Endodermal cell (in vitro differentiated cells): Measurements from ENCODE around the gene UBC. TPM values are rescaled to one million over a fixed set of nuclear protein-coding genes. Genes with fewer than 3 reads are reported as not detected.

ENCODE experiments used
- DNase-seq: peaks from one replicate; pipeline ENCODE4 v3.0.0-alpha.2; 2017
- H3K27ac ChIP-seq: 2 replicates; pipeline ENCODE4 v1.5.1; 2013; ENCODE audit warnings: mild to moderate bottlenecking, low read depth, low read length, moderate library complexity
- H3K27me3 ChIP-seq: 2 replicates; pipeline ENCODE4 v1.6.1; 2013; ENCODE audit warnings: mild to moderate bottlenecking, low read length, moderate library complexity; ENCODE audit not compliant: insufficient read depth, control insufficient read depth, poor library complexity, severe bottlenecking
- H3K36me3 ChIP-seq: 2 replicates; pipeline ENCODE4 v1.7.0; 2013; ENCODE audit warnings: mild to moderate bottlenecking, low read length, moderate library complexity; ENCODE audit not compliant: control insufficient read depth, insufficient read depth
- H3K4me1 ChIP-seq: one replicate; pipeline ENCODE4 v1.7.0; 2013; ENCODE audit warnings: low read length; ENCODE audit not compliant: control insufficient read depth, insufficient read depth
- H3K4me3 ChIP-seq: 2 replicates; pipeline ENCODE4 v1.5.1; 2013; ENCODE audit warnings: mild to moderate bottlenecking, low read length, moderate library complexity
- H3K9ac ChIP-seq: 2 replicates; pipeline ENCODE4 v1.6.1; 2013; ENCODE audit warnings: mild to moderate bottlenecking, low read length, moderate library complexity; ENCODE audit not compliant: poor library complexity, severe bottlenecking; ENCODE audit errors: extremely low read depth
- H3K9me3 ChIP-seq: 2 replicates; pipeline ENCODE4 v1.6.1; 2013; ENCODE audit warnings: mild to moderate bottlenecking, low read length, moderate library complexity; ENCODE audit not compliant: control insufficient read depth
- H3K27ac Mint-ChIP-seq: 2 replicates; pipeline ENCODE4 v1.8.0; 2020; ENCODE audit warnings: mixed read lengths
- H3K27me3 Mint-ChIP-seq: 2 replicates; pipeline ENCODE4 v1.8.0; 2021; ENCODE audit warnings: mild to moderate bottlenecking, mixed read lengths; ENCODE audit not compliant: insufficient read depth
- H3K36me3 Mint-ChIP-seq: 2 replicates; pipeline ENCODE4 v1.8.0; 2020; ENCODE audit warnings: low read depth, mixed read lengths
- H3K4me1 Mint-ChIP-seq: 2 replicates; pipeline ENCODE4 v1.8.0; 2020; ENCODE audit warnings: mixed read lengths
- H3K4me3 Mint-ChIP-seq: 2 replicates; pipeline ENCODE4 v1.8.0; 2020; ENCODE audit warnings: mild to moderate bottlenecking, moderate library complexity, mixed read lengths
- H3K9me3 Mint-ChIP-seq: 2 replicates; pipeline ENCODE4 v1.8.0; 2020; ENCODE audit warnings: mild to moderate bottlenecking, mixed read lengths
- CTCF ChIP-seq: fragments of 200-600 bp; sonication (generic); conservative IDR thresholded peaks from 2 replicates; pipeline ENCODE4 v1.5.0; 2021; ENCODE audit warnings: antibody characterized with exemption, mild to moderate bottlenecking
- WGBS, 2 experiments: methylation state at CpG; one replicate each; pipeline versions ENCODE4 v1.1.5 to v1.1.7; 2013; ENCODE audit warnings: missing lambda C conversion rate in 2 of 2, mixed read lengths in 1 of 2; ENCODE audit not compliant: insufficient coverage in 1 of 2, insufficient read length in 1 of 2; 5-methylcytosine and 5-hydroxymethylcytosine counted together
- total RNA-seq, 2 donors: library from RNA; stranded (reverse); fragmentation: NEBNext Ultra II Directional in 1 of 2; extraction: Animal tissue kit (Norgen Biotek cat#: 25700) in 1 of 2; gene quantifications; 2 replicates in 1 of 2; 3 replicates in 1 of 2; pipeline ENCODE4 v1.2.1, GENCODE V29; 2021

The UBC gene
- total RNA-seq, 2 donors from 2014 or later = 580 to 625 TPM

DNA sequence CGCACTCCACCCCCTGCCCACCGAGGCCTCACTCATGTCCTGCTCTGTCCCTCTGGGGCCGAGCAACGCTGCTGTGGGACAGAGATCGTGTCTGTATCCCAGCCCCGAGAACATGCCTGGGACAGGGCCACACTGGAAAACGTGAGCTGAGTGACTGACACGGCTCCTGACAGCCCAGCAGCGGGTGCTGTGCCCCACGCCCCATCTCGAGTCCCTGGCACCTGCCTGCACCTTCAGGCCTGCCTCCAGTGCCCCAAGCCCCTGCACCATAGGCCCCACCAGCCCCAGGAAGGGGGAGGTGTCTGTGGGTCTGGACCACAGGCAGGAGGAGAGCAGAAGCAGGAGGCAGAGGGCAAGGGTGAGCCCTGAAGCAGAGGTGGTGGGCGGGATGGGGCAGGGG is 34.6 kb upstream of the UBC start:
- Histone ChIP-seq H3K9me3 (no peaks in the 10 kb centered on the region), H3K27me3 (no peaks in the 10 kb centered on the region), H3K36me3 (peaks cover 22% of the 10 kb centered on the region), H3K9ac (no peak overlapping the region), H3K4me1 (no peaks in the 10 kb centered on the region), H3K4me3 (no peak overlapping the region), H3K27ac (no peak overlapping the region)
- Mint-ChIP-seq H3K4me3 (no peak overlapping the region), H3K27me3 (no peaks in the 10 kb centered on the region), H3K4me1 (no peaks in the 10 kb centered on the region), H3K9me3 (no peaks in the 10 kb centered on the region), H3K36me3 (peaks cover 39% of the 10 kb centered on the region), H3K27ac (no peak overlapping the region)
- WGBS, 2 experiments = 91 to 93% methylated on average over 8 to 12 of the region's 12 CpGs
- no peak for DNase-seq
- no peak for TF ChIP-seq CTCF

- peaks cover 37% of the 10 kb centered on the region for H3K36me3 Mint-ChIP-seq
- WGBS, 2 experiments = 92 to 96% methylated on average over 5 to 20 of the region's 20 CpGs
- Histone ChIP-seq H3K27me3 (no peaks in the 10 kb centered on the region), H3K27ac (no peak overlapping the region), H3K4me3 (no peak overlapping the region), H3K4me1 (no peaks in the 10 kb centered on the region), H3K36me3 (peaks cover 17% of the 10 kb centered on the region), H3K9ac (no peak overlapping the region), H3K9me3 (no peaks in the 10 kb centered on the region)
- H3K27ac Mint-ChIP-seq = no peak overlapping the region
- no peaks in the 10 kb centered on the region for H3K4me1 Mint-ChIP-seq
- no peaks in the 10 kb centered on the region for H3K27me3 Mint-ChIP-seq
- no peak overlapping the region for H3K4me3 Mint-ChIP-seq
- no peak for DNase-seq
- TF ChIP-seq CTCF = no peak
- no peaks in the 10 kb centered on the region for H3K9me3 Mint-ChIP-seq
Measured at GRCh38 chr12:124947561-124948398, 33.3 kb upstream of the UBC start.

GRCh38 chr12:124947013-124947412 is 32.6 kb upstream of the UBC start:
- peaks cover 37% of the 10 kb centered on the region for H3K36me3 Mint-ChIP-seq

More at GRCh38 chr12:124947013-124947412, 32.6 kb upstream of the UBC start:
- Histone ChIP-seq H3K9me3 (no peaks in the 10 kb centered on the region), H3K27ac (no peak overlapping the region), H3K9ac (no peak overlapping the region), H3K4me3 (no peak overlapping the region), H3K36me3 (peaks cover 14% of the 10 kb centered on the region), H3K27me3 (no peaks in the 10 kb centered on the region), H3K4me1 (no peaks in the 10 kb centered on the region)
- Mint-ChIP-seq H3K4me3 (no peak overlapping the region), H3K27ac (no peak overlapping the region), H3K4me1 (no peaks in the 10 kb centered on the region), H3K27me3 (no peaks in the 10 kb centered on the region), H3K9me3 (no peaks in the 10 kb centered on the region)
- DNase-seq = no peak
- 94 to 99% methylated on average over 9 to 11 of the region's 11 CpGs for WGBS, 2 experiments
- TF ChIP-seq CTCF = no peak
